HG02763 (cell line): ENCODE measurements around the gene GRIK4.

ENCODE experiments used
- ATAC-seq: cut with Tn5 transposase; IDR thresholded peaks from one replicate; pipeline ENCODE4 v1.9.1; 2021; ENCODE audit warnings: mild to moderate bottlenecking, moderate library complexity; ENCODE audit not compliant: unreplicated experiment

Gene GRIK4

GRCh38 chr11:120827820-120828219 is 316.3 kb downstream of the GRIK4 start:
- no peak for ATAC-seq

GRCh38 chr11:120828847-120829246 is 317.3 kb downstream of the GRIK4 start:
- ATAC-seq, result no peak

- ATAC-seq, result no peak
Measured at GRCh38 chr11:120830085-120830620, 318.6 kb downstream of the GRIK4 start.

- ATAC-seq, result no peak
Measured at GRCh38 chr11:120832481-120833238, 321.1 kb downstream of the GRIK4 start.

- no peak for ATAC-seq
Measured at GRCh38 chr11:120834686-120835210, 323.2 kb downstream of the GRIK4 start.

- peak; percentile 87 for ATAC-seq
Measured at GRCh38 chr11:120835601-120836228, 324.2 kb downstream of the GRIK4 start.

- no peak for ATAC-seq
Measured at GRCh38 chr11:120837696-120838095, 326.1 kb downstream of the GRIK4 start.

GRCh38 chr11:120839201-120839600 is 327.7 kb downstream of the GRIK4 start:
- ATAC-seq, result no peak

- no peak for ATAC-seq
Measured at GRCh38 chr11:120839846-120840402, 328.4 kb downstream of the GRIK4 start.

- ATAC-seq, result no peak
Measured at GRCh38 chr11:120840661-120841060, 329.1 kb downstream of the GRIK4 start.

- ATAC-seq, result no peak
Measured at GRCh38 chr11:120841074-120841473, 329.5 kb downstream of the GRIK4 start.

- no peak for ATAC-seq
Measured at GRCh38 chr11:120842195-120842594, 330.6 kb downstream of the GRIK4 start.

GRCh38 chr11:120853435-120853834 is 341.9 kb downstream of the GRIK4 start:
- ATAC-seq, result no peak

GRCh38 chr11:120854988-120855387 is 343.4 kb downstream of the GRIK4 start:
- ATAC-seq, result no peak

GRCh38 chr11:120857508-120857907 is 346.0 kb downstream of the GRIK4 start:
- ATAC-seq, result no peak

GRCh38 chr11:120858740-120859139 is 347.2 kb downstream of the GRIK4 start:
- no peak for ATAC-seq

GRCh38 chr11:120859552-120860295 is 348.2 kb downstream of the GRIK4 start:
- no peak for ATAC-seq

GRCh38 chr11:120863359-120863758 is 351.8 kb downstream of the GRIK4 start:
- ATAC-seq, result no peak

GRCh38 chr11:120867024-120867423 is 355.5 kb downstream of the GRIK4 start:
- ATAC-seq, result no peak

GRCh38 chr11:120867531-120867930 is 356.0 kb downstream of the GRIK4 start:
- no peak for ATAC-seq

- ATAC-seq, result no peak
Measured at GRCh38 chr11:120867988-120868387, 356.4 kb downstream of the GRIK4 start.
